ENCODE data around the gene PTPN1. TPM values are rescaled to one million over a fixed set of nuclear protein-coding genes. Genes with fewer than 3 reads are reported as not detected.
A peak's percentile ranks its signal among the peaks of the same experiment; 100 is the strongest.

Gene PTPN1
- total RNA-seq, 1 donor = 28.6 TPM

- TF ChIP-seq CTCF (IDR thresholded peaks at IDR 0.05; ENCODE audit: extremely low read depth, low read depth, low read length) = no peak
- no peaks in the 10 kb centered on the region for H3K9me3 ChIP-seq (ENCODE audit: low read depth, low read length)
- no peak for DNase-seq (ENCODE audit: insufficient read length, low spot score, missing footprints)
- H4K20me1 ChIP-seq (ENCODE audit: insufficient read depth, low read length) = no peaks in the 10 kb centered on the region
- H3K27me3 ChIP-seq (ENCODE audit: insufficient read depth, low read length) = no peaks in the 10 kb centered on the region
- H3K4me2 ChIP-seq (ENCODE audit: insufficient read depth, low read length) = no peak overlapping the region
- no peak overlapping the region for H2AFZ ChIP-seq (ENCODE audit: low read length)
- H3K79me2 ChIP-seq (ENCODE audit: insufficient read depth, low read length) = peaks cover 92% of the 10 kb centered on the region
- H3K36me3 ChIP-seq (ENCODE audit: insufficient read depth, low read length) = peaks cover 21% of the 10 kb centered on the region
- H3K27ac ChIP-seq (ENCODE audit: low read depth, low read length) = no peak overlapping the region
- no peak overlapping the region for H3K4me3 ChIP-seq (ENCODE audit: insufficient read depth, low read length)
- peaks cover 4% of the 10 kb centered on the region for H3K4me1 ChIP-seq (ENCODE audit: insufficient read depth, low read length)
Observed at GRCh38 chr20:50552979-50553378, 42.8 kb downstream of the PTPN1 start.

DNA sequence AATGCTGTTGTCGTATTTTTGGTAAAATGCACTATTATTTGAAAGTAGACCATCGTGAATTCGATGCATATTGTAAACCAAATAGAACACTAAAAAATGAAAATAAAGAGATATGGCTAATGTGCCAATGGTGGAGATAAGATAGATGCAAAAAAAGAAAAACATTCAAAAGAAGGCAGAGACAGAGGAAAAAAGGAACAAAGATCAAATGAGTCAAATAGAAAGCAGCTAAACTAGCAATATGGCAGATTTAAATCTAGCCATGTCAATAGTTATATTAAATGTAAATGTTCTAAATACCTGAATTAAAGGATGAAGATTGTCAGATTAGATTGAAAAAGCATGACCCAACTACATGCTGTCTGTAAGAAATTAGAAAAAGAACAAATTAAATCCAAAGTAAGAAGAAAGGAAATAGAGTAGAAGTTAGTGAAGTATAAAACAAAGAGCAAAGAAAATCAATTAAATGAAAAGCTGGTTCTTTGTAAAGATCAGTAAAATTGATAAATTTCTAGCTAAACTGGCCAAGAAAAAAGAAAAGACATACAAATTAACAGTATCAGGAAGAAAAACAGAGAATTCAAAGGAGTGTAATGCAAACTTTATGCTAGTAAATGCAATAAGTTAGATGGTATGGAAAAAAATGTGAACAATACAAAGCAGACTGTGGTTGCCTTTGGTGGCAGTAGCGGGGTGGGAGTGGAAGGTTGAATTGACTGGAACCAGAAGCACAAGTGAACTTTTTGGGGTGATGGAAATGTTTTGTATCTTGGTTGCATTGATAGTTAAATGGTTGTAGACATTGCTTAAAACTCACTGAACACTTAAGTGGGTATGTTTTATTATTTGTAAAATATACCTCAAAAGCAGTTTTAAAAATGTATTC is 44.8 kb downstream of the PTPN1 start:
- Histone ChIP-seq H2AFZ (ENCODE audit: low read length) (no peak overlapping the region), H3K4me2 (ENCODE audit: insufficient read depth, low read length) (no peak overlapping the region), H3K36me3 (ENCODE audit: insufficient read depth, low read length) (peaks cover 9% of the 10 kb centered on the region), H3K4me1 (ENCODE audit: insufficient read depth, low read length) (peaks cover 19% of the 10 kb centered on the region), H3K79me2 (ENCODE audit: insufficient read depth, low read length) (peaks cover 91% of the 10 kb centered on the region), H3K27me3 (ENCODE audit: insufficient read depth, low read length) (no peaks in the 10 kb centered on the region), H3K4me3 (ENCODE audit: insufficient read depth, low read length) (no peak overlapping the region), H3K9me3 (ENCODE audit: low read depth, low read length) (no peaks in the 10 kb centered on the region), H4K20me1 (ENCODE audit: insufficient read depth, low read length) (no peaks in the 10 kb centered on the region), H3K27ac (ENCODE audit: low read depth, low read length) (no peak overlapping the region)
- no peak for DNase-seq (ENCODE audit: insufficient read length, low spot score, missing footprints)
- TF ChIP-seq CTCF (IDR thresholded peaks at IDR 0.05; ENCODE audit: extremely low read depth, low read depth, low read length) = no peak

DNA sequence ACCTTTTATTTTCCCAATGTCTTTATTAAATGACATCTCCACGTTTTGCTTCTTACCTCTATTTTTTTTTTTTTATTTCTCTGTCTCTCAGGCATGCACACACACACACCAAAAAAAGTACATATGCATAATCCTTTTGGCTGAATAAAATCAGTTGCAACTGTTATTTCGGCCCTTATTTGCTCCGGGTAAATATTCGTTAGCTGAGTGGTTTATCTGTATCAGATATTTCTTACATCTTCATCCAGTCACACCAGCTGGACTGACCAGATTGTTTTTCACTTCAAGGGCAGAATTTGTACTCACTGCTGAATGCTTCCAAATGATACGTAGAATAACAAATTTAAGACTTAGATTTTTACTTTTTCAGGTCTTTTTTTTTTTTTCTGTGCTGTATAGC is 45.5 kb downstream of the PTPN1 start:
- H3K4me3 ChIP-seq (ENCODE audit: insufficient read depth, low read length) = no peak overlapping the region
- H3K9me3 ChIP-seq (ENCODE audit: low read depth, low read length) = no peaks in the 10 kb centered on the region
- peaks cover 9% of the 10 kb centered on the region for H3K36me3 ChIP-seq (ENCODE audit: insufficient read depth, low read length)
- no peak overlapping the region for H3K27ac ChIP-seq (ENCODE audit: low read depth, low read length)
- no peaks in the 10 kb centered on the region for H3K27me3 ChIP-seq (ENCODE audit: insufficient read depth, low read length)
- DNase-seq (ENCODE audit: insufficient read length, low spot score, missing footprints) = no peak
- peaks cover 27% of the 10 kb centered on the region for H3K4me1 ChIP-seq (ENCODE audit: insufficient read depth, low read length)
- no peaks in the 10 kb centered on the region for H4K20me1 ChIP-seq (ENCODE audit: insufficient read depth, low read length)
- H3K79me2 ChIP-seq (ENCODE audit: insufficient read depth, low read length) = peaks cover 90% of the 10 kb centered on the region
- no peak overlapping the region for H3K4me2 ChIP-seq (ENCODE audit: insufficient read depth, low read length)
- no peak overlapping the region for H2AFZ ChIP-seq (ENCODE audit: low read length)
- no peak for TF ChIP-seq CTCF (IDR thresholded peaks at IDR 0.05; ENCODE audit: extremely low read depth, low read depth, low read length)

DNA sequence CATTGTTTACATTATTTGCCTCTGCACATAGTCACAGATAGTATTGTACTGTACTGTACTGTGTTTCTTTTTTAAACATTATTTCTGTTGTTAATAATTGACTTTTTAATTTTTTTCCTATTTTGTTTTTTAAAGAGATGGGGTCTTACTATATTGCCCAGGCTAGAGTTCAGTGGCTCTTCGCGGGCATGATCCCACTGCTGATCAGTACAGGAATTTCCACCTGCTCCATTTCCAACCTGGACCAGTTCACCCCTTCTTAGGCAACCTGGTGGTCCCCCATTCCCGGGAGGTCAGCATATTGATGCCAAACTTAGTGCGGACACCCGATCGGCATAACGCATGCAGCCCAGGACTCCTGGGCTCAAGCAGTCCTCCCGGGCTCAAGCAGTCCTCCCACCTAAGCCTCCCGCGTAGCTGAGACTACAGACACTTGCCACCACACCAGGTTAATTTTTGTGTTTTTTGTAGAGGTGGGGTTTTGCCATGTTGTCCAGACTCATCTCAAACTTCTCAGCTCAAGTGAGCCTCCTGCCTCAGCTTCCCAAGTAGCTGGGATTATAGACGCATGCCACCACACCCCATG is 47.5 kb downstream of the PTPN1 start:
- H3K79me2 ChIP-seq (ENCODE audit: insufficient read depth, low read length) = peaks cover 85% of the 10 kb centered on the region
- peak overlapping the region; percentile 73 for H3K27ac ChIP-seq (ENCODE audit: low read depth, low read length)
- no peak overlapping the region for H2AFZ ChIP-seq (ENCODE audit: low read length)
- TF ChIP-seq CTCF (IDR thresholded peaks at IDR 0.05; ENCODE audit: extremely low read depth, low read depth, low read length) = no peak
- no peaks in the 10 kb centered on the region for H4K20me1 ChIP-seq (ENCODE audit: insufficient read depth, low read length)
- peaks cover 17% of the 10 kb centered on the region for H3K36me3 ChIP-seq (ENCODE audit: insufficient read depth, low read length)
- H3K4me2 ChIP-seq (ENCODE audit: insufficient read depth, low read length) = peak overlapping the region; percentile 65
- H3K4me1 ChIP-seq (ENCODE audit: insufficient read depth, low read length) = peaks cover 45% of the 10 kb centered on the region
- no peaks in the 10 kb centered on the region for H3K27me3 ChIP-seq (ENCODE audit: insufficient read depth, low read length)
- no peak for DNase-seq (ENCODE audit: insufficient read length, low spot score, missing footprints)
- H3K4me3 ChIP-seq (ENCODE audit: insufficient read depth, low read length) = no peak overlapping the region
- H3K9me3 ChIP-seq (ENCODE audit: low read depth, low read length) = no peaks in the 10 kb centered on the region

Data from osteoblast (primary cell).